ENCODE results near the gene AQP2.

AQP2 gene

GRCh38 chr12:49939707-49940106, 10.8 kb upstream of the AQP2 start:
- ATAC-seq = no peak
- TF ChIP-seq CSDC2 (CRISPR knock-in tag; IDR thresholded peaks at IDR 0.05) = no peak
- no peak for TF ChIP-seq CSRNP3 (CRISPR knock-in tag; IDR thresholded peaks at IDR 0.05)
- no peak for TF ChIP-seq ZNF8 (CRISPR knock-in tag; IDR thresholded peaks at IDR 0.05)
- TF ChIP-seq PPARA (CRISPR knock-in tag; IDR thresholded peaks at IDR 0.05; ENCODE audit: borderline replicate concordance) = no peak
- no peak for TF ChIP-seq SNAI2 (CRISPR knock-in tag; IDR thresholded peaks at IDR 0.05)
- no peak for TF ChIP-seq BACH2 (CRISPR knock-in tag; IDR thresholded peaks at IDR 0.05; ENCODE audit: borderline replicate concordance)
- TF ChIP-seq ZNF565 (CRISPR knock-in tag; conservative IDR thresholded peaks at IDR 0.05; ENCODE audit: low read depth) = no peak
- no peak for TF ChIP-seq TCF4 (CRISPR knock-in tag; IDR thresholded peaks at IDR 0.05; ENCODE audit: borderline replicate concordance)
- no peak for TF ChIP-seq ARNTL (CRISPR knock-in tag; IDR thresholded peaks at IDR 0.05; ENCODE audit: borderline replicate concordance, low read depth)
- no peak for TF ChIP-seq TSHZ2 (CRISPR knock-in tag; IDR thresholded peaks at IDR 0.05)
- TF ChIP-seq ZNF70 (CRISPR knock-in tag; IDR thresholded peaks at IDR 0.05) = no peak
- TF ChIP-seq GLIS3 (CRISPR knock-in tag; IDR thresholded peaks at IDR 0.05) = no peak
- no peak for TF ChIP-seq ZC3H10 (CRISPR knock-in tag; IDR thresholded peaks at IDR 0.05)
- TF ChIP-seq, protein P1, sequence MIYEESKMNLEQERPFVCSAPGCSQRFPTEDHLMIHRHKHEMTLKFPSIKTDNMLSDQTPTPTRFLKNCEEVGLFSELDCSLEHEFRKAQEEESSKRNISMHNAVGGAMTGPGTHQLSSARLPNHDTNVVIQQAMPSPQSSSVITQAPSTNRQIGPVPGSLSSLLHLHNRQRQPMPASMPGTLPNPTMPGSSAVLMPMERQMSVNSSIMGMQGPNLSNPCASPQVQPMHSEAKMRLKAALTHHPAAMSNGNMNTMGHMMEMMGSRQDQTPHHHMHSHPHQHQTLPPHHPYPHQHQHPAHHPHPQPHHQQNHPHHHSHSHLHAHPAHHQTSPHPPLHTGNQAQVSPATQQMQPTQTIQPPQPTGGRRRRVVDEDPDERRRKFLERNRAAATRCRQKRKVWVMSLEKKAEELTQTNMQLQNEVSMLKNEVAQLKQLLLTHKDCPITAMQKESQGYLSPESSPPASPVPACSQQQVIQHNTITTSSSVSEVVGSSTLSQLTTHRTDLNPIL (CRISPR knock-in tag; IDR thresholded peaks at IDR 0.05; ENCODE audit: low read depth) = no peak
- no peak for TF ChIP-seq ISL1 (CRISPR knock-in tag; IDR thresholded peaks at IDR 0.05)
- no peak for TF ChIP-seq RARB (CRISPR knock-in tag; IDR thresholded peaks at IDR 0.05)
- TF ChIP-seq ESRRG (CRISPR knock-in tag; IDR thresholded peaks at IDR 0.05) = no peak
- no peak for TF ChIP-seq OSR1 (CRISPR knock-in tag; IDR thresholded peaks at IDR 0.05)

DNA sequence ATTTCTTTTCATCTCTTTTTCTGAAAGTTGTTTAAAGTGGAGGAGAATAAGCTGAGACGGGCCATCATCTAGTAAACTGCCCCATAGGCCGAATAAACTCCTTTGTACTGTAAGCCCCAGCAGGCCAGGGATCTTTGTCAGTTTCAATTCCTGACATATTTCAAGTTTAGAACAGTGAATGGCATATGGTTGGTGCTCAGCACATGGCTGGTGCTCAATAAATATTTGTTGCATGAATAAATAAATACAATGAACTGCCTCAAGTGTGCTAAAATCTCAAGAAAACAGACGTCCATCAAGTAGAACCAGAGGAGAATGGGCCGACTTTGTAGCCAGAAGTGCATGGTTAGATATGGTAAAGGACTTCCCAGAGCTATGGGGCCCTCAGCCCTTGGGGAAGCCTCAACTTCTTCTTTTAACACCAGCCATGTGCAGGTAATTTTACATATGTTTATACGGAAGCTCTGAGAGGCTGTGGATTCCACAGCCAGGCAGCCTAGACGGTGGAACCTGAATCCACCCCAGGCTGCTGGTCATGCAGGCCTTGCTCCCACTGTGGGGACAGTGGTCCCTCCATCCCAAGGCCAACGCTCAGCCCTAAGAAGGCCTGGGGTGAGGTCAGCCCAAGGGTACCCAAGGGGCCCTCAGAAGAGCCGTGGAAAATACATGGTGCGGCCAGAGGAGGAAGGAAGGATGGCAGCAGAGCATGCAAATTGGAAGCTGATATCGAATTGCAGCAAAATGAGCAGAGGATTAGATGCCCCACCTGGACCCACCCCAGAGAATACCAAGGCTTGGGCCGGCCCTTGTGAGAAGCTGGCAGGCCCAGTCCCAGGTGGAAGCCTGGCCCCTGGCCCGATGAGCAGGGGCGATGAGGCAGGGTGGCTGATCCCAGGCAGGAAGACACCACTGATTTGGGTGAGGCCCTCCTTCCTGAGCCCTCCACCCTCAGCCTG, 8.7 kb upstream of the AQP2 start:
- TF ChIP-seq, protein P1 (CRISPR knock-in tag; IDR thresholded peaks at IDR 0.05; ENCODE audit: low read depth) = no peak
- TF ChIP-seq ZFP30 (CRISPR knock-in tag; IDR thresholded peaks at IDR 0.05) (no peak), ESRRG (CRISPR knock-in tag; IDR thresholded peaks at IDR 0.05) (no peak), GLIS3 (CRISPR knock-in tag; IDR thresholded peaks at IDR 0.05) (no peak), TCF4 (CRISPR knock-in tag; IDR thresholded peaks at IDR 0.05; ENCODE audit: borderline replicate concordance) (no peak), OSR1 (CRISPR knock-in tag; IDR thresholded peaks at IDR 0.05) (no peak), RARB (CRISPR knock-in tag; IDR thresholded peaks at IDR 0.05) (no peak), ZFP3 (CRISPR knock-in tag; IDR thresholded peaks at IDR 0.05) (no peak), ZNF8 (CRISPR knock-in tag; IDR thresholded peaks at IDR 0.05) (no peak), ZNF70 (CRISPR knock-in tag; IDR thresholded peaks at IDR 0.05) (no peak), CSDC2 (CRISPR knock-in tag; IDR thresholded peaks at IDR 0.05) (no peak), ZNF565 (CRISPR knock-in tag; conservative IDR thresholded peaks at IDR 0.05; ENCODE audit: low read depth) (no peak), TSHZ2 (CRISPR knock-in tag; IDR thresholded peaks at IDR 0.05) (no peak)
- TF ChIP-seq, protein P2, sequence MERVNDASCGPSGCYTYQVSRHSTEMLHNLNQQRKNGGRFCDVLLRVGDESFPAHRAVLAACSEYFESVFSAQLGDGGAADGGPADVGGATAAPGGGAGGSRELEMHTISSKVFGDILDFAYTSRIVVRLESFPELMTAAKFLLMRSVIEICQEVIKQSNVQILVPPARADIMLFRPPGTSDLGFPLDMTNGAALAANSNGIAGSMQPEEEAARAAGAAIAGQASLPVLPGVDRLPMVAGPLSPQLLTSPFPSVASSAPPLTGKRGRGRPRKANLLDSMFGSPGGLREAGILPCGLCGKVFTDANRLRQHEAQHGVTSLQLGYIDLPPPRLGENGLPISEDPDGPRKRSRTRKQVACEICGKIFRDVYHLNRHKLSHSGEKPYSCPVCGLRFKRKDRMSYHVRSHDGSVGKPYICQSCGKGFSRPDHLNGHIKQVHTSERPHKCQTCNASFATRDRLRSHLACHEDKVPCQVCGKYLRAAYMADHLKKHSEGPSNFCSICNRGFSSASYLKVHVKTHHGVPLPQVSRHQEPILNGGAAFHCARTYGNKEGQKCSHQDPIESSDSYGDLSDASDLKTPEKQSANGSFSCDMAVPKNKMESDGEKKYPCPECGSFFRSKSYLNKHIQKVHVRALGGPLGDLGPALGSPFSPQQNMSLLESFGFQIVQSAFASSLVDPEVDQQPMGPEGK (CRISPR knock-in tag; IDR thresholded peaks at IDR 0.05; ENCODE audit: borderline replicate concordance) = no peak
- TF ChIP-seq, protein P3, sequence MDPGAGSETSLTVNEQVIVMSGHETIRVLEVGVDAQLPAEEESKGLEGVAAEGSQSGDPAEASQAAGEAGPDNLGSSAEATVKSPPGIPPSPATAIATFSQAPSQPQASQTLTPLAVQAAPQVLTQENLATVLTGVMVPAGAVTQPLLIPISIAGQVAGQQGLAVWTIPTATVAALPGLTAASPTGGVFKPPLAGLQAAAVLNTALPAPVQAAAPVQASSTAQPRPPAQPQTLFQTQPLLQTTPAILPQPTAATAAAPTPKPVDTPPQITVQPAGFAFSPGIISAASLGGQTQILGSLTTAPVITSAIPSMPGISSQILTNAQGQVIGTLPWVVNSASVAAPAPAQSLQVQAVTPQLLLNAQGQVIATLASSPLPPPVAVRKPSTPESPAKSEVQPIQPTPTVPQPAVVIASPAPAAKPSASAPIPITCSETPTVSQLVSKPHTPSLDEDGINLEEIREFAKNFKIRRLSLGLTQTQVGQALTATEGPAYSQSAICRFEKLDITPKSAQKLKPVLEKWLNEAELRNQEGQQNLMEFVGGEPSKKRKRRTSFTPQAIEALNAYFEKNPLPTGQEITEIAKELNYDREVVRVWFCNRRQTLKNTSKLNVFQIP (CRISPR knock-in tag; IDR thresholded peaks at IDR 0.05; ENCODE audit: borderline replicate concordance, low read depth) = no peak
- no peak for ATAC-seq
